HT1080 (cell line): ENCODE results near the gene CCSER1. TPM values are rescaled to one million over a fixed set of nuclear protein-coding genes. Genes with fewer than 3 reads are reported as not detected.
A peak's percentile ranks its signal among the peaks of the same experiment; 100 is the strongest.
"Not testable (repeated sequence)": the region's sequence is repeated elsewhere in the genome, so short reads cannot be mapped to it uniquely, and the experiment has no call there.

Source experiments
- DNase-seq: peaks from one replicate; pipeline ENCODE4 v3.0.0-alpha.2; 2015; ENCODE audit warnings: low read depth
- total RNA-seq: library from RNA; depleted of rRNA; stranded (reverse); fragments of >200 nt; shearing (Covaris generic); gene quantifications from 2 replicates; pipeline ENCODE4 v1.2.3, GENCODE V29; 2014

The CCSER1 gene
- total RNA-seq, 1 experiment from 2014 or later, result 0.16 TPM

GRCh38 chr4:91326167-91326566, 1199.0 kb downstream of the CCSER1 start:
- DNase-seq, result not testable (repeated sequence)

- DNase-seq, result no peak
Observed at GRCh38 chr4:91330555-91331137, 1203.5 kb downstream of the CCSER1 start.

DNA sequence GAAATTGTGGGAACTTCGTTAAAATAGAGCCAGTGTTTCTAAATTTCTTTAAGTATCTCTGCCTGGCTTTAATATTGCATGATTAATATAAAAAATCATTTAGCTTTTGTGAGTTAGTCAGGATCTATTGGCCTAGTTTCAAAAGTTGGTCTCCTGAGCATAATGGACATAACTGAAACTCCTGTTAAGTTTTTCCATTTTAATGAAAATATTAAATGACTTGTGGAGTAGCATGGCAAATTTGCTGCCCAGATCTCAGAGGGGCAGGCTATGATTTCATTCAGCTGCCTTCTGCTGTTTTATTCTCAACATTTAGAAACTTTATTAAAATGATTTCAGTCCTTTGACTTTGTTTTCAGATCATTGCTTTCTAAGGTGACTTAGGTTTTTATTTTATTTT, 1213.6 kb downstream of the CCSER1 start:
- no peak for DNase-seq

GRCh38 chr4:91345632-91346031, 1218.4 kb downstream of the CCSER1 start:
- DNase-seq, result no peak

DNA sequence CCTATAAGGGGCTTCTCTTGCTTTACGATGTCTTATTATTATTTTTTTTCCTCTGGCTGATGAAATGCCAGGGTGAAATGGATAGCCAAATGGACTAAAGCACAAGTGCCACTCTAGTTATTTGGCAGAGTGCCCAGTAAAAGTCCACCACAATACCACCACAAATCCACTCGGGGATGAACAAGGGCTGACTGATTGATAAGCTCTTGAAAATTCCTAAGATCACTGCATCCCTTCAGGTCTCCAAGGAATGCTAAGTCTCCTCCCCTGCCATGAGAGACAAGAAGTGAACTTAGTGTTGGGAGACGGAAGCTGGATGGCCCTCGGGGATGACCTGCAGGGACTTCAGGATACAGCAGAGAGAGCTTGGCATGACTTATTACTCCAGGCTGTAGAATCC, 1229.3 kb downstream of the CCSER1 start:
- not testable (repeated sequence) for DNase-seq

DNA sequence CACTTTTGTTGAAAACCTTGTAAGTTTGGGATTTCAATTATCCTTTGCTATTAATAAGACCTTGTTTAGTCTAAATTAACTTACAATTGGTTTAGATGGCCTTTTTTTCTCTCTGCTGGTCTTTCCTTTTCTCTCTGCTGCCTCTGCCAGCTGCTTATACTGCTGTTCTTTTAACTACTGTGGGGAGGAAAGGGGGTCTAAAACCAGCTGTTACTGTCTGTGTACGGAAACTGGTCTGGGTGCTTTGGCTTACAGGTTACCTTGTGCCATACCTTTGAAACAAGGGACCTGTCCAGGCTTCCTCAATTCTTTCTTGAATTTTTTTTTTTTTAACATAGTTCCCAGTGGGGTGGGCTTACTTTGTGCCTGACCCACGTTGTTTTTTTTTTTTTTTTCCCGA, 1230.8 kb downstream of the CCSER1 start:
- DNase-seq, result not testable (repeated sequence)

DNA sequence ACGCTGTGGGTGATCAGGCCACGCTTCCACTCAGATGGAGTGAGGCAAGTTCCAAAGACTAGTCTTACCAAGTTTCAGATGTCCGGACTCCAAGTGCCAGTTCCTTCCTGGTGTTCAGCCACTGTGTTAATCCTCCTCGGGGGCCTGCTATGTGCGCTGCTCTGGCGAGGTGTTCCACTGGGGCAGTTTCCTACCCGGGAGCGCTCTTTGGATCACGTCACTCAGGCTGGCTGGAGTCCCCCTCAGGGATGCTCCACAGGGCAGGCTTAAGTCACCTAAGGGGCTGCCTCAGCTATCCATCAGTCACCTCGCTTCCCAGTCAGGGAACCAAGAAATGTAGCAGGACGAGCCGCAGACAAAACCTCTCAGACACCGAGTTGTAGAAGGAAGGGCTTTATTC, 1231.4 kb downstream of the CCSER1 start:
- DNase-seq, result not testable (repeated sequence)

GRCh38 chr4:91359041-91360031, 1232.1 kb downstream of the CCSER1 start:
- no peak for DNase-seq

- DNase-seq, result no peak
Observed at GRCh38 chr4:91362125-91362524, 1234.9 kb downstream of the CCSER1 start.

GRCh38 chr4:91366554-91366953, 1239.4 kb downstream of the CCSER1 start:
- no peak for DNase-seq

DNA sequence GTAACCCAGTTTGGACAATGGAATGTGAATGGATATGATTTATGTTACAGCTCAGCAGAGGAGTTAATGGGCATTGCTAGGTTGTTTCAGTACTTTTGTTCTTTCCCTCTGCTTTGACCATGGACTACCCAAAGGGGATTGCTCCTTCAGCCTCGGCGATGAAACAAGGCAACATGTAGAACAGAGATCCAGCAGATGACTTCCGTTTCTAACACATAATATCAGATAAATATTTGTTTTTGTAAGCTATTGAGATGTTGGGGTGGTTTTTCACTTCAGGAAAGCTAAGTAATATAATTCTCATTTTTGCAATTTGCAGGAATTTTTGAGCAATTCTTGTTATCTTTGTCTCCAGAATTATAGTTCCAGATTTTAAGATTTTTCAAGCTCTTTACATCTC, 1241.9 kb downstream of the CCSER1 start:
- DNase-seq, result no peak

GRCh38 chr4:91373546-91373945, 1246.4 kb downstream of the CCSER1 start:
- no peak for DNase-seq

DNA sequence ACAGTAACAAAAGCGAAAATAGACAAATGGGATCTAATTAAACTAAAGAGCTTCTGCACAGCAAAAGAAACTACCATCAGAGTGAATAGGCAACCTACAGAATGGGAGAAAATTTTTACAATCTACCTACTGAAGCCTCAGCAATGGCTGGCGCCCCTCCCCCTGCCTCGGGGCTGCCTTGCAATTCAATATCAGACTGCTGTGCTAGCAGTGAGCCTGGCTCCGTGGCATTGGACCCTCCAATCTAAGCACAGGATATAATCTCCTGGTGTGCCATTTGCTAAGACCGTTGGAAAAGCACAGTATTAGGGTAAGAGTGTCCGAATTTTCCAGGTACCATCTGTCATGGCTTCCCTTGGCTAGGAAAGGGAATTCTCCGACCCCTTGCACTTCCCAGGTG, 1278.2 kb downstream of the CCSER1 start:
- not testable (repeated sequence) for DNase-seq

DNA sequence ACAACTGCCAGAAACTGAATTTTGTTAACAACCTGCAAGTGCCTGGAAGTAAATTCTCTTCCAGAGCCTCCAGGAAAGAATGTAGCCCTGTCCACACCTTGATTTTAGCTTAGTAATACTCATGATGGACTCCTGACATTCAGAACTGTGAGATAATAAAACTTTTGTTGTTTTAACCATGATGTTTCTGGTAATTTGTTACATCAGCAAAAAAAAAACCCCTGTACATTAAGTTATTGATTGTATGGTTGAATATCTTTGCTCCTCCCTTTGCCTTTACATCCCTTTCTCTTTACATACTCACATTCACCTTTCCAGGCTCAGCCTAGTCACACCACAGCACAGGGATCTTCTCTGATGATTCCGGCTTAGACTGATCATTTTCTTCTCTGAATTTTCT, 1294.8 kb downstream of the CCSER1 start:
- no peak for DNase-seq

DNA sequence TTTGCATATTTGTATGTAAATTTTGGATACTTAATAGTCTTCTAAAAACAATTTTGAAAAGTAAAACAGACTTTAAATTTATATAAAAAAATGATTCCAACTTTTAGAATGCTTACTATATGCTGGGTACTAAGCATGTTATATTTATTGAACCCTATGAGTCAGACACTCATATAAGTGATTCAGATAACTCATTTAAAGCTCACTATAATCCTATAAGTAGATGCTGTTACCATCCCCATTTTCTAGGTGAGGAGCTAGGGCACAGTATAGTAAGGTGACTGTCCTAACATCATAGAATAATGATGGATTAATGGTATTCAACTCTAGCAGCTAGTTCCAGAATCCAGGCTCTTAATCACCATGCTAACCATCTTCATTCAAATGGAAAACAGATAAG, 1299.5 kb downstream of the CCSER1 start:
- DNase-seq, result no peak

DNA sequence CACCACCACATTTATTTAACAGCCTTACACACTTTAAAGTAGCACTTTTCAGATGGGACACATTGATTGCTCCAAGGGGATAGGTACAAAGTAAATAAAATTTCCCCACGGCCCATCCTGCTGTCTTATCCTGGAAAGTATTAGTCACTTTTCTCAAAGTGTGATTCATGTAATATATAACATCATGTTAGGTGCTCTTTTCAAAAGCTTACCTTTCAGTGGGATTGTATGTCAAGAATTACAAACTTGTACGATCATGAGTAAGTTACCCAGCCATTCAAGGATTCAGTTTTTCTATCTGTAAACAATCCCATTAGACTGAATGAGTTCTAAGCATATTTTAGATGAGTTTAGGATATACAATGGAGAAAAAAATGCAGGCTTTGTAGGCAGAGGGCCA, 1300.0 kb downstream of the CCSER1 start:
- peak; percentile 18 for DNase-seq

DNA sequence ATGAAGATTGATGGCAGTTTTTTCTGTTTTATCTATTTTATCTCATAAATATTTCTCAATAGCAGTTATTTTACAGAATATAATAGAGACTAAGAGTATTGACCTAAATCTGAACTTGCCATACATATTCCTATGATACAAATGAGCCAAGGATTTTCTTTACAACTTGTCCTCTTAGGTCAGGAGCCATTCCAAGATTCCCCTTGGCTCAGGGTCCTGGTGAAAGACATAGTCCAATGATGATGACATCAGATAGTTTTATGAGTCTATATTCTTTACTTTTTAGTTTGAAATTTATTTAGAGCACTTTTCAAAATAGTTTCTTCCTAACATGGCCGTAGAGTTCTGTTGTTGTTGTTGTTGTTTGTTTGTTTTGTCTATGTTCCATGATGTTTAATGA, 1307.4 kb downstream of the CCSER1 start:
- DNase-seq, result no peak

- DNase-seq, result no peak
Observed at GRCh38 chr4:91436556-91436955, 1309.4 kb downstream of the CCSER1 start.

DNA sequence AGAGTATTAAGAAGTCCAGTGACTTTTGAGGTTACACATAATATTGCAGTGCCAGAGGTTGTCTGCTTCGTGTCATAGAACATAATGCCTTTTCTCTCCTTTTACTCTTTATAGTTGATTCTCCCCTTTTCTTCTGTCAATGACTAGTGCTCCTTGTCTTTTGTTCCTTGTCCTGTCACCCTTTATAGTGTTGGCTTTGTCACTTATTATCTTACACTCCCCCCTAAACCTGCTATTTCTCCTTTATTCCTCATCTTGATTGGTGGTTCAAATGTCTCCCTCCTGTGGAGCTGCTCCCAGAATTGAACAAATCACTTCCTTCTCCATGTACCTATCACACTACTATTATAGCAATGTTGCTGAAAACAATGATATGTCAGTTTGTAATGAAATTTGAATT, 1320.0 kb downstream of the CCSER1 start:
- no peak for DNase-seq

DNA sequence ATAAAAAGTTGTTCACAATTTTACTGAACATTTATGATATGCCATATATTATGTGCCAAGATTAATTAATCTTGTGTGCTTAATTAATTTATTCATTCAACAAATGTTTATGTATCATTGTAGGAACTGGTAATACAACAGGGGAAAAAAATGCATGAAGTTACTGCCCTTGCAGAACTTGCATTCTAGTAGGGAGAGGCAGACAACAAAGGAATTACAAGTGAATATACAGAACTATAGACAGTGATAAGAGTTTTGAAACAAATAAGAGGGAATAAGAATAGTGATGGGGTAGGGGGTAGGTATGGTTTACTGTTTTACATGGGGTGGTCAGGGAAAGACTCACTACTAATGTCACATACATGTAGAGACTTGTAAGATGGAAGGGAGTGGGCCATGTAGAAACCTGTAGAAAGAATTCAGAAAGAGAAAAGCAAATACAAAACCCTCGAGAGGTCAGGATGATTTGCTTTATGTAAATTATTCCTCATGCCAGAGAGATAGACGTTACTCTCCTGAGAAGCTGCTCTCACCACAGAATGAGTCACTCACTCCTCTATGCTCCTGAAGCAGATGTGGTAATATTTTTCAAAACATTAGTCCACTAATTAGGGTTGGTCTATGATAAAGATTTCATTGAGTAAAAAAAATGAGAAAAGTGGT, 1321.6 kb downstream of the CCSER1 start:
- DNase-seq, result peak; percentile 83

DNA sequence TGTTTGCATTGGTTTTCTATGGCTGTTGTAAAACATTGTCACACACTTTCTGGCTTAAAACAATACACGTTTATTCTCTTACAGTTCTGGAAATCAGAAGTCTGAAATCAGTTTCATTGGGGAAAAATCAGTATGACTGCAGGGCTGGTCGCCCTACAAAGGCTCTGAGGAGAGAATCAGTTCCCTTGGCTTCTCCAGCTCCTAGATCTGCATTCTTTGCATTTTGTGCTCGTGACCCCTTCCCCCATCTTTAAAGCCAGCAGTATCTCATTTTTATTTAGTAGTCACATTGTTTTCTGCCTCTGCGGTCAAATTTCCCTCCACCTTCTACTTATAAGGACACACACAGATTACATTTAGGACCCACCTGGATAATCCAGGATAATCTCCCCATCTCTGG, 1326.9 kb downstream of the CCSER1 start:
- no peak for DNase-seq

DNA sequence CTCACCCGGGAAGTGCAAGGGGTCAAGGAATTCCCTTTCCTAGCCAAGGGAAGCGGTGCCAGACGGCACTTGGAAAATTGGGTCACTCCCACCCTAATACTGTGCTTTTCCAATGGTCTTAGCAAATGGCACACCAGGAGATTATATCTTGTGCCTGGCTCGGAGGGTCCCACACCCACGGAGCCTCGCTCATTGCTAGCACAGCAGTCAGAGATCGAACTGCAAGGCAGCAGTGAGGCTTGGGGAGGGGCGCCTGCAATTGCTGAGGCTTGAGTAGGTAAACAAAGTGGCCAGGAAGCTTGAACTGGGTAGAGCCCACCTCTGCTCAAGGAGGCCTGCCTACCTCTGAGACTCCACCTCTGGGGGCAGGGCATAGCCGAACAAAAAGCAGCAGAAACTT, 1335.4 kb downstream of the CCSER1 start:
- DNase-seq, result not testable (repeated sequence)
